HG02840 (cell line): Measurements from ENCODE around the gene OSTN.
"Not testable (repeated sequence)": the region's sequence is repeated elsewhere in the genome, so short reads cannot be mapped to it uniquely, and the experiment has no call there.

Source experiments
- ATAC-seq: cut with Tn5 transposase; IDR thresholded peaks from one replicate; pipeline ENCODE4 v1.9.1; 2021; ENCODE audit warnings: mild to moderate bottlenecking, moderate library complexity, moderate number of reproducible peaks; ENCODE audit not compliant: unreplicated experiment, low FRiP score

OSTN gene

GRCh38 chr3:191198932-191199331 is at the start of gene OSTN:
TSS of gene OSTN (plus strand) at chr3:191199241. CDS start at chr3:191212533, 13,292 bp downstream.
- no peak for ATAC-seq

GRCh38 chr3:191151653-191152052 is 47.4 kb upstream of the OSTN start:
- no peak for ATAC-seq

- ATAC-seq = no peak
Observed at GRCh38 chr3:191154827-191155226, 44.2 kb upstream of the OSTN start.

GRCh38 chr3:191158247-191158646 is 40.8 kb upstream of the OSTN start:
- no peak for ATAC-seq

- ATAC-seq = no peak
Observed at GRCh38 chr3:191158815-191159214, 40.2 kb upstream of the OSTN start.

GRCh38 chr3:191165802-191166201 is 33.2 kb upstream of the OSTN start:
- no peak for ATAC-seq

GRCh38 chr3:191166368-191166767 is 32.7 kb upstream of the OSTN start:
- ATAC-seq = no peak

GRCh38 chr3:191169566-191169965 is 29.5 kb upstream of the OSTN start:
- ATAC-seq = no peak

GRCh38 chr3:191170097-191170496 is 28.9 kb upstream of the OSTN start:
- ATAC-seq = no peak

- no peak for ATAC-seq
Observed at GRCh38 chr3:191175102-191175501, 23.9 kb upstream of the OSTN start.

GRCh38 chr3:191176038-191176785 is 22.8 kb upstream of the OSTN start:
- no peak for ATAC-seq

GRCh38 chr3:191185382-191185781 is 13.7 kb upstream of the OSTN start:
- not testable (repeated sequence) for ATAC-seq

- ATAC-seq = not testable (repeated sequence)
Observed at GRCh38 chr3:191188246-191188645, 10.8 kb upstream of the OSTN start.

- not testable (repeated sequence) for ATAC-seq
Observed at GRCh38 chr3:191192270-191192669, 6.8 kb upstream of the OSTN start.

GRCh38 chr3:191192941-191193340 is 6.1 kb upstream of the OSTN start:
- ATAC-seq = no peak

GRCh38 chr3:191197761-191198306 is 1.2 kb upstream of the OSTN start:
- no peak for ATAC-seq

- ATAC-seq = no peak
Observed at GRCh38 chr3:191198480-191198879, 561 bp upstream of the OSTN start.

- no peak for ATAC-seq
Observed at GRCh38 chr3:191210032-191210431, 11.0 kb downstream of the OSTN start.

GRCh38 chr3:191216510-191216909 is 17.5 kb downstream of the OSTN start:
- ATAC-seq = no peak

GRCh38 chr3:191217301-191217700 is 18.3 kb downstream of the OSTN start:
- ATAC-seq = no peak

GRCh38 chr3:191220908-191221307 is 21.9 kb downstream of the OSTN start:
- ATAC-seq = no peak

- ATAC-seq = no peak
Observed at GRCh38 chr3:191221638-191222037, 22.6 kb downstream of the OSTN start.
